Measurements from ENCODE around the gene PTPN3. TPM values are rescaled to one million over a fixed set of nuclear protein-coding genes. Genes with fewer than 3 reads are reported as not detected.

PTPN3 gene
- total RNA-seq, 1 experiment from 2014 or later: 11.3 TPM

GRCh38 chr9:109506097-109506712 is 8.1 kb upstream of the PTPN3 start:
- no peak for DNase-seq (ENCODE audit: low spot score)

DNA sequence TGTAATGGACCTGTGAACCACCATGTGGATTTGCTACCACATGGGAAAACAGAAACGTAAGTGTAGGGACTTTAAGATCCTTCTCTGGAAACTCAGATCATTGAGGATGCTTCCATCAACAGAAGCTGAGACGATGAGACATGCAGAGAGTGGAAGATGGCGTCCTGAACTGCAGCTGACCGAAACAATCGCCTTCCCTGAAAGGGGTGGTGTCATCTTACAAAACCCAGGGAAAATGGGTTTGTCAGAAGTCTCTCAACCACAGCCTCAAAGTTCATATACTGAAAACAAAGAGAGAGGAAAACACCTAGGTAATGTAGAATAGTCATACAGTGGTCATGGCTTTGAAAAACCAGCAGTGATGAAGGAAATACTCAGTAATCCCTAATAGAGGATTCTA is 6.6 kb upstream of the PTPN3 start:
- no peak for DNase-seq (ENCODE audit: low spot score)

DNA sequence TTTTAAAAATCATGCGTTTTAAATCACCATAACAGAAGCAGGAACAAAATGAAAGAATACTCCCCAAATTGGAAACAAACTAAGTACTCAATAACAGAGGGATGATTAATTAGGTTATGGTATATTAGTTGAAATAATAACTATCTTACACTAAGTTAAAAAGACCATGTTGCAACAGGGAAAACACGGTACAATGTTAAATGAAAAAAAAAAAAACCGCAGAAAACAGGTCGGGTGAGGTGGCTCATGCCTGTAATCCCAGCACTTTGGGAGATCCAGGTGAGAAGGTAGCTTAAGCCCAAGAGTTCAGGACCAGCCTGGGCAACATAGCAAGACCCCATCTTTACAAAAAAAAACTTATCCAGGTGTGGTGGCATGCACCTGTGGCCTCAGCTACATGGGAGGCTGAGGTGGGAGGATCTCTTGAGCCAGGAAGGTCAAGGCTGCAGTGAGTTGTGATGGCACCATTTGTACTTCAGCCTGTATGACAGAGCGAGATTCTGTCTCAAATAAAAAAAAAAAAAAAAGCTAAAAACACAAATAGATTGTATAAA is 2.4 kb upstream of the PTPN3 start:
- DNase-seq (ENCODE audit: low spot score): no peak

GRCh38 chr9:109499631-109500410 is 1.7 kb upstream of the PTPN3 start:
- DNase-seq (ENCODE audit: low spot score): peak; percentile 32

GRCh38 chr9:109499093-109499630 is 1.1 kb upstream of the PTPN3 start:
- no peak for DNase-seq (ENCODE audit: low spot score)

GRCh38 chr9:109497226-109498153 is 617 bp downstream of the PTPN3 start:
- peak; percentile 64 for DNase-seq (ENCODE audit: low spot score)

- DNase-seq (ENCODE audit: low spot score): no peak
Observed at GRCh38 chr9:109496841-109497225, 1.3 kb downstream of the PTPN3 start.

DNA sequence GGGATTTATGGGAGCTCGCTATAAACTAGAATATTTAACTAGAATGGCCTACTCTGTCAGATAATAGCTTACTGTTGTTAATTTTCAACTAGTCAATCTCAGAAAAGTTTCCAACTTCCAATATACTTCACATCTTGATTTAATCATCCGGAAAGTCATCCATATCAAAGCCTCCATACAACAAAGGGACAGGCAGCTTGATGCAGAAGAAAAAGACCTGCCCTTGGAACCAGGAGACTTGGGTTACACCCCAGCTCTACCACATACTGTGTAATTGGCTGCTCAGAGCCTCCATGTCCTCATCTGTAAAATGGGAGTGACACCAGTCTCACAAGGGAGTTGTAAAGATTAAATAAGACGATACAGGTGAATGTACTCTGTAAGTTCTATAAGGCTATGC is 1.9 kb downstream of the PTPN3 start:
- no peak for DNase-seq (ENCODE audit: low spot score)

DNA sequence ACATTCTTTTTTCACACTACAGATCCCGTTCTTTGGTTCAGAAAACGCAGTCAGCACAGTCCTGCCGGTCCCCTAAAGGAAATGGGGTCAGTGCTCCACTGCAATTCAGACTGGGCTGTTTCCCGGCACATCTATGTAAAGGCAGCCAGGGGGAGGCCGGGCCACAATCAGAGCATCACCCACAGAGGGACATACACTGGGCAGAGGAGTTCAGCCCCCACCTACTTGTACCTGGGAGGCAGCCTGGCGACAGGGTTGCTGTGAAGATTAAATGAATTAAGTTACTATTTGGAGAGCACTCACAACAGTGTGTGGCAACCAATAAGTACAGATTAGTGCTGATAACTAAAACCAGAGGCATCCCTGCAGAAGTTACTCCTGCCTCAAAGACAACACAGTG is 4.5 kb downstream of the PTPN3 start:
- no peak for DNase-seq (ENCODE audit: low spot score)

GRCh38 chr9:109491590-109491989 is 6.5 kb downstream of the PTPN3 start:
- no peak for DNase-seq (ENCODE audit: low spot score)

GRCh38 chr9:109488791-109489492 is 9.2 kb downstream of the PTPN3 start:
- peak; percentile 41 for DNase-seq (ENCODE audit: low spot score)

GRCh38 chr9:109488351-109488750 is 9.8 kb downstream of the PTPN3 start:
- DNase-seq (ENCODE audit: low spot score): no peak

DNA sequence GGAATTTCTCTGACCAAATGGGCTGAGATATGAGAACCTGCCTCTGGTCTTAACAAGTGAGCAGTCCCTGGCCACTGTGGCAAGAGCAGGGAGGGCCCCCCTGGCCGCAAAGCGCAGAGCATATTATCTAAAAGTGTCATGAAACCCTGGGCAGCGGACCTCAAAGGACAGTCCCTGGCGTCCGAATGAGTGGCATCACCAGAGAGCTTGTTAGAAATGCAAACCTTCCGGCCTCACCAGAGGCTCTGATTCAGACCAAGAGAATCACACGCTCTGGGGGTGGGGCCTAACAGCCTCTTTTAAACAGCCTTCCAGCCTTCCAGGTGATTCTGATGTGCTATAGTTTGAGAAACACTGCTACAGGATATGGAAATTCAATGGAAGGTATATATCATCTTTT is 10.9 kb downstream of the PTPN3 start:
- DNase-seq (ENCODE audit: low spot score): no peak

GRCh38 chr9:109483744-109484429 is 14.2 kb downstream of the PTPN3 start:
- peak; percentile 65 for DNase-seq (ENCODE audit: low spot score)

- no peak for DNase-seq (ENCODE audit: low spot score)
Observed at GRCh38 chr9:109482391-109482916, 15.7 kb downstream of the PTPN3 start.

DNA sequence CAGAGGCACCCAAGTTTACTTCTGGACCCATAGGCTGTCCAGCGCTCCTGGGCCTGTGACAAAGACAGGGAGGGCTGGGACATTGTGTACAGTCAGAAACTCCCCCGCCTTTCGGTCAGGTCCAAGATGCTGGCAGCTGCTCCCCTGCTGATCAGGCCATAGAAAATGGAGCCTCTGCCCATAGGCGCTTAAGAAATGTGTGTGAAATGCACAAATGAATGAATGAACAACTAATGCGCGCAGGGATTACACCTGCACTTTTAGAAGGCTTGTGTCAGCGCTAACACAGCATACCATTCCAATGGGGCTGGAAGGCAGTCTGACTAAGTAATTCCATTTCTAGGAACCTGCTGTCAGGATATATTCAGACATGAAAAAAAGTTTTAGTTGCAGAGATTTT is 16.3 kb downstream of the PTPN3 start:
- DNase-seq (ENCODE audit: low spot score): no peak

GRCh38 chr9:109479822-109480221 is 18.3 kb downstream of the PTPN3 start:
- no peak for DNase-seq (ENCODE audit: low spot score)

- DNase-seq (ENCODE audit: low spot score): no peak
Observed at GRCh38 chr9:109478665-109479380, 19.3 kb downstream of the PTPN3 start.

DNA sequence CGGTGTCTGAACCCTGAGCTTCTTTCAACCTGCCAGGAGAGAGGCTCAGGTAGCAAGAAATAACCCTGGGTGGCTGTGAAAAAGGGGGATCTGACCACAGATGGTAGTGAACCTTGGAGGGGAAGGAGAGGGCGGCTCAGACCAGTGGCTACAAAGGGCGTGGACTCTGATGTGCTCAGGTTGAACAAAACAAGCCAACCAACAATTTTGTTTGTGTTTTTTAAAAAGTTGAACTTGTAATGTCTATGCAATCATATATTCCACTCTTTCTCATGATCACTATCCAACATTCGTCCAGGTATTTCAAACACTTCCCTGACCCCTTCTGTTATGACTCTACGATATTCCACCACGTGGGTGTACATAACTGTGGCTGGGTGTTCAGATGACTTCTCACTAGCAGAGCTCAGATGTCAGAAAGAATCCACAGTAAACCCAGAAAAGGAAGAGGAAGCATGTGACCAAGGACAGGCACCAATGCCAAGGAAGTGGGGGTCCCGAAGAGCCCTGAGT is 20.0 kb downstream of the PTPN3 start:
- DNase-seq (ENCODE audit: low spot score): no peak
